Measurements from ENCODE around the gene DLG2.

GRCh38 chr11:84853841-84854497 is 773.2 kb downstream of the DLG2 start:
- TF ChIP-seq POLR2A (IDR thresholded peaks at IDR 0.05; ENCODE audit: low read depth, low read length) = no peak
- 0 out of 2 replicates have a peak, but pooled peaks have one; percentile 5 for TF ChIP-seq CEBPB (IDR thresholded peaks at IDR 0.05; ENCODE audit: low read depth, low read length)
- TF ChIP-seq CTCF (conservative IDR thresholded peaks at IDR 0.05; ENCODE audit: low read depth, low read length) = no peak
- TF ChIP-seq ELK1 (IDR thresholded peaks at IDR 0.05; ENCODE audit: borderline replicate concordance, low read depth, low read length) = no peak
- TF ChIP-seq NFE2L2 (IDR thresholded peaks at IDR 0.05; ENCODE audit: low read depth, low read length) = no peak
- no peak for TF ChIP-seq RCOR1 (IDR thresholded peaks at IDR 0.05; ENCODE audit: insufficient replicate concordance, low read length)
- TF ChIP-seq CHD1 (IDR thresholded peaks at IDR 0.05; ENCODE audit: low read depth, low read length) = no peak

Measured in IMR-90 (cell line).